A549 treated with CpdA at 1 μM for 4 hours (cell line): ENCODE measurements around the gene LRRC18. TPM values are rescaled to one million over a fixed set of nuclear protein-coding genes. Genes with fewer than 3 reads are reported as not detected.

ENCODE experiments used
- total RNA-seq: library from RNA; stranded (reverse); fragments of 200-300 nt; extraction: Qiagen RNA extraction; gene quantifications from 5 replicates; pipeline ENCODE4 v1.2.3, GENCODE V29; 2022; ENCODE audit warnings: low read depth

Gene LRRC18
- not detected in 5 replicates for total RNA-seq

GRCh38 chr10:48939790-48940325 is at the start of gene LRRC18:
Gene LRRC18, minus strand, starts transcription at chr10:48939840. Its CDS starts 25,685 bp downstream, at chr10:48914155.

Other genes with a start within 250 kb of the LRRC18 start
- 0.34 to 0.54 TPM (median 0.39 TPM) in 5 replicates for gene VSTM4, start 175.7 kb upstream of the LRRC18 start, total RNA-seq
- not detected in 5 replicates for gene FAM170B, start 194.2 kb upstream of the LRRC18 start, total RNA-seq
- gene TMEM273, start 248.6 kb upstream of the LRRC18 start, total RNA-seq, result not detected in 5 replicates